ENCODE results near the gene ZNF19. TPM values are rescaled to one million over a fixed set of nuclear protein-coding genes. Genes with fewer than 3 reads are reported as not detected.

ZNF19 gene
- total RNA-seq, 4 donors from 2014 or later: 2.3 to 4.0 (median 2.9) TPM

GRCh38 chr16:71425746-71426068, 63.4 kb downstream of the ZNF19 start:
- no peak for DNase-seq (ENCODE audit: extremely low spot score)
- Histone ChIP-seq H3K4me1 (peaks cover 0 to 4% (median 0%) of the 10 kb centered on the region in 4 donors), H3K27me3 (peaks cover 0 to 73% (median 9%) of the 10 kb centered on the region in 4 donors), H3K36me3 (no peaks in the 10 kb centered on the region), H3K9me3 (peaks cover 0 to 8% (median 2%) of the 10 kb centered on the region in 4 donors), H3K4me3 (peak overlapping the region in 1 of 4 donors; percentile 18), H3K27ac (replicated peaks in 1 of 4) (no peak overlapping the region)
- intact Hi-C loops (cut with DNase I): no loop called here
- TF ChIP-seq POLR2AphosphoS5 (IDR thresholded peaks at IDR 0.05) (no peak), POLR2A (IDR thresholded peaks at IDR 0.05; ENCODE audit: low read depth) (no peak), EP300 (IDR thresholded peaks at IDR 0.05) (no peak)
- TF ChIP-seq, protein P1, sequence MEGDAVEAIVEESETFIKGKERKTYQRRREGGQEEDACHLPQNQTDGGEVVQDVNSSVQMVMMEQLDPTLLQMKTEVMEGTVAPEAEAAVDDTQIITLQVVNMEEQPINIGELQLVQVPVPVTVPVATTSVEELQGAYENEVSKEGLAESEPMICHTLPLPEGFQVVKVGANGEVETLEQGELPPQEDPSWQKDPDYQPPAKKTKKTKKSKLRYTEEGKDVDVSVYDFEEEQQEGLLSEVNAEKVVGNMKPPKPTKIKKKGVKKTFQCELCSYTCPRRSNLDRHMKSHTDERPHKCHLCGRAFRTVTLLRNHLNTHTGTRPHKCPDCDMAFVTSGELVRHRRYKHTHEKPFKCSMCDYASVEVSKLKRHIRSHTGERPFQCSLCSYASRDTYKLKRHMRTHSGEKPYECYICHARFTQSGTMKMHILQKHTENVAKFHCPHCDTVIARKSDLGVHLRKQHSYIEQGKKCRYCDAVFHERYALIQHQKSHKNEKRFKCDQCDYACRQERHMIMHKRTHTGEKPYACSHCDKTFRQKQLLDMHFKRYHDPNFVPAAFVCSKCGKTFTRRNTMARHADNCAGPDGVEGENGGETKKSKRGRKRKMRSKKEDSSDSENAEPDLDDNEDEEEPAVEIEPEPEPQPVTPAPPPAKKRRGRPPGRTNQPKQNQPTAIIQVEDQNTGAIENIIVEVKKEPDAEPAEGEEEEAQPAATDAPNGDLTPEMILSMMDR (IDR thresholded peaks at IDR 0.05): no peak
- 8% methylated on average over 18 of the region's 18 CpGs for WGBS

DNA sequence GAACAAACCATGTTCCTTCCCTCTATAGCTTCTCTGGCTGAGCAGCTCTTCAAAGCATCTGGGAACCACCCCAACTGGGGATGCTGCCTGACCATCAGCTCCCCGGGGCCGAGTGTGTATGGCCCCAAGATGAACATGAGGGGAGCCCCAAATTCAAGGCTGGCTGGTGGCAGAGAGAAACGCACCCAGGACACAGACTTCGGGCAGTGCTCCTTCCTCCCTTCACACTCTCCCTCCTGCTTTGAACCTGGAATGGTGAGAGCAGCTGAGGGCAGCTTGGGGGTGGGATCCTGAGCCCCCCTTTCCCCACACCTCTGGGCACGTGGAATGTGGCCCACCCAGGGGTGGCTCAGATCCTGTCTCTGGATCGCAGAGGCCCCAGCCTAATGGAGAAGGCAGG, 64.5 kb downstream of the ZNF19 start:
- intact Hi-C loops (cut with DNase I): no loop called here
- H3K4me3 ChIP-seq: no peak overlapping the region
- H3K27ac ChIP-seq (replicated peaks in 1 of 4): no peak overlapping the region
- DNase-seq (ENCODE audit: extremely low spot score): no peak
- H3K4me1 ChIP-seq: peaks cover 0 to 4% (median 0%) of the 10 kb centered on the region in 4 donors
- 78% methylated on average over 4 of the region's 6 CpGs for WGBS
- peaks cover 0 to 64% (median 9%) of the 10 kb centered on the region in 4 donors for H3K27me3 ChIP-seq
- no peak for TF ChIP-seq EP300 (IDR thresholded peaks at IDR 0.05)
- TF ChIP-seq, protein P1 (IDR thresholded peaks at IDR 0.05): no peak
- H3K9me3 ChIP-seq: peaks cover 0 to 8% (median 2%) of the 10 kb centered on the region in 4 donors
- no peaks in the 10 kb centered on the region for H3K36me3 ChIP-seq

DNA sequence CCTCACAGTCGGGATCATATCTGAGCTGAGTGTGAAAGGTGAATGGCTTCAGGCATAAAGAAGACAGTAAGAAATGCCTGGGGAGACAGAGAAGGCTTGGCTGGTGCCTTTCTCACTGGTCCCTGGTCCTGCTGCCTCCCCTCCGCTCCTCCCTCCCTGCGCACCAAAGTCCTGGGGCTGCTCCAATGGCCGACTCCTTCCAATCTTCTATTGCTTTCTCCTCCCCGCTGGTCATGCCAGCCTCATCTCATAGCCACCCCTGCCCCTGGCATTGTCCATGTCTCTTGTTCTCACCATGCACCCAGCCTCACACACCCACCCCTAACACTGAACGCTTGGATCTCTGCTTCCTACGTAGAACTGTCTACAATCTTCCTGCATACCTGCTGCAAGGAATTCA, 65.3 kb downstream of the ZNF19 start:
- TF ChIP-seq POLR2A (IDR thresholded peaks at IDR 0.05; ENCODE audit: low read depth) (no peak), EP300 (IDR thresholded peaks at IDR 0.05) (no peak), POLR2AphosphoS5 (IDR thresholded peaks at IDR 0.05) (no peak)
- TF ChIP-seq, protein P1 (IDR thresholded peaks at IDR 0.05): no peak
- 76% methylated on average over 7 of the region's 7 CpGs for WGBS
- intact Hi-C loops (cut with DNase I): no loop called here
- Histone ChIP-seq H3K4me3 (no peak overlapping the region), H3K27me3 (peaks cover 0 to 59% (median 9%) of the 10 kb centered on the region in 4 donors), H3K9me3 (peaks cover 0 to 6% (median 2%) of the 10 kb centered on the region in 4 donors), H3K27ac (replicated peaks in 1 of 4) (no peak overlapping the region), H3K36me3 (no peaks in the 10 kb centered on the region), H3K4me1 (peaks cover 0 to 4% (median 0%) of the 10 kb centered on the region in 4 donors)
- DNase-seq (ENCODE audit: extremely low spot score): no peak

Other genes with a start within 250 kb of the ZNF19 start
- 10 to 100 TPM; 12.2 to 19.0 (median 15.8) TPM for gene CMTR2, start 199.9 kb downstream of the ZNF19 start, total RNA-seq
- gene CALB2, start 130.6 kb downstream of the ZNF19 start, total RNA-seq: 1 to 10 TPM in 3 of 4 donors, under 1 TPM in 1; 0.71 to 3.6 (median 2.4) TPM
- gene TLE7, start 47.3 kb downstream of the ZNF19 start, total RNA-seq: not detected
- gene ZNF23, start 27.1 kb downstream of the ZNF19 start, total RNA-seq: 10 to 100 TPM in 3 of 4 donors, 1 to 10 TPM in 1; 9.4 to 12.5 (median 11.2) TPM
- gene CHST4, start 37.1 kb upstream of the ZNF19 start, total RNA-seq: under 1 TPM in 2 of 4 donors, not detected in 2; 0.26 to 0.63 TPM
- not detected for gene TAT, start 87.8 kb upstream of the ZNF19 start, total RNA-seq
- gene MARVELD3, start 136.9 kb upstream of the ZNF19 start, total RNA-seq: under 1 TPM in 1 of 4 donors, not detected in 3; 0.46 TPM
- 10 to 100 TPM; 10.4 to 21.1 (median 17.0) TPM for gene PHLPP2, start 235.4 kb upstream of the ZNF19 start, total RNA-seq

Data from esophagus muscularis mucosa (tissue), 4 donors.